ENCODE measurements around the gene CACNA1C.

CACNA1C gene

DNA sequence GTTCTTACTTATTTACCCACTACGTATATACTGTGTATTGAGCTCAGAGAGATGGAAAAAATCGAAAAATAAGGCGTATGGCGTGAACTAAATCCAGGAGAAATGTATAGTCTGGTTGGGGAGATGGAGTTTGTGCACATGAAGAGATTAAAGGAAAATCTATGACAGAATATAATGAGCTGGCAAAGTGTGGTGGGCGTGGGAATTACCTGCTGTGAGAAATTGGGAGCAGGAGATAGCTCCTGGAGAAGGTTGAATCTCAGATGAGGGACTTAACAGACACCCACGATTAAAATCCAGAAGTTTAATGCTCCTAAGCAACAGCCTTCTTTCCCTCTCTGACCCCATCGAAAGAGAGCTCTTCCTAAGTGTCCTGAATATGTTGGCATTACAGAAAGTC is 517.8 kb downstream of the CACNA1C start:
- no peak for TF ChIP-seq CTCF (IDR thresholded peaks at IDR 0.05; ENCODE audit: insufficient read depth, missing control alignments)
- DNase-seq (ENCODE audit: insufficient read length, low spot score), result no peak
- no peak for FAIRE-seq

DNA sequence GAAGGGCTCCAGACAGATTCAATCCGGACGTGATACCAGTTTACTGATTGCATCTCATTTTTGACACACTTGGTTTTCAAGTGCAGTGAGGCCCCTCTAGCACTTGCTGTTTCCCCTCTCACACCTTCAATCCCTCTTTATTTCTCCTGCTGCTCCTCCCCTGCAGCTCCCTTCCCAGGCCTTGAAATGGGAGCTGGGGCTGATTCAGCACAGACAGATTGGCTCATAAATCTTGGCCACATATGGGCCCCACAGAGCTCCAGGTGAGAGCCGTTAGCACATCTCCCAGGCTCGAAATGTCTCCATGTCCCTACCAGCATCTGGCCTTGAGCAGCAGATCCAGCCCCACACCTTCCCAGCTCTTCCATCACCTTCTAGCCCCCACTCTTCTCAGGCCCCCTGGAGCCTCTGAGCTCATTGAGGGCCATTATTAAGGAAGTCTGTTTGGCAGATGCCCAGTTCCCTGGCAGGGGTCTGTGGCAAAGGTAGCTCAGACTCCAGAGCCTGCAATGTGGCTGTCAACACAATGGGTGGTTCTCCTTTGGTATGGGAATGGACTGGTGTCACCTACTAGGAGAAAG is 521.7 kb downstream of the CACNA1C start:
- FAIRE-seq (no peak), DNase-seq (ENCODE audit: insufficient read length, low spot score) (no peak)
- no peak for TF ChIP-seq CTCF (IDR thresholded peaks at IDR 0.05; ENCODE audit: insufficient read depth, missing control alignments)

DNA sequence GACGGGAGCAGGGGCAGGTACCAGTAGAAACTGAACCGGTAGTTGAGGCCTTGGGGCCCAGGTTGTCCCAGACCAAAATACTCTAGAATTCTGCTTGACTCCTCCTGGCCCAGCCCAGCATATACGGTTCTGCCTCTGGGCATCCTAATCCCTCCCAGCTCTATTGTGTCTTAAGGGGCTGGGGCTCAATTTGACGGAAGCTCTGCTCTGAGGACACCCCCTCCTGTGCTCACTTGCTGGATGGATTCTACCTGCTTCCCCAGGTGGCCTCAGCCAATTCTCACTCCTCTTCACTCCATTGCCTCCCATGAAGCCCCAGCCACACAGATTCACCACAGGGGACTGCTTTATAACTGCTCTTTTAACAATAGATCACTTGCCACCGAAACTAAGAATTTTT is 522.5 kb downstream of the CACNA1C start:
- TF ChIP-seq CTCF (IDR thresholded peaks at IDR 0.05; ENCODE audit: insufficient read depth, missing control alignments), result no peak
- FAIRE-seq, result no peak
- no peak for DNase-seq (ENCODE audit: insufficient read length, low spot score)

DNA sequence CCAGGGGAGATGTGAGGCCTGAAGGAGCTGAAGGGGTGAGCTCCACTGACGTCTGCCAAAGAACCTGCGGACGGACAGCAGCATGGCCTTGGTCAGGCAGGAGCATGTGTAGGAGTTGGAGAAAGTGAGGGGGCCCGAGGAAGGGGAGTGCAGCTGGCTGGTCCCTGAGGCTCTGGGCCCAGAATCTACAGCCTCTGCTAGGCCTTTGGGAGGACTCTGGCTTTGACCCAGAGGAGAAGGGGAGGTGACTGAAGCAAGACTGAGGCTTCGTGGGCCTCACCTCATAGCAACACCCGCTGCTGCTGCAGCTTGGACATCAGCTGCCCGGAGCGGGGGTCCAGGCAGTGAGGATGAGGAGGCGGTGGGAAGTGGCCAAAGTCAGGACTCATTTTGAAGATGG is 525.4 kb downstream of the CACNA1C start:
- DNase-seq (ENCODE audit: insufficient read length, low spot score), result no peak

DNA sequence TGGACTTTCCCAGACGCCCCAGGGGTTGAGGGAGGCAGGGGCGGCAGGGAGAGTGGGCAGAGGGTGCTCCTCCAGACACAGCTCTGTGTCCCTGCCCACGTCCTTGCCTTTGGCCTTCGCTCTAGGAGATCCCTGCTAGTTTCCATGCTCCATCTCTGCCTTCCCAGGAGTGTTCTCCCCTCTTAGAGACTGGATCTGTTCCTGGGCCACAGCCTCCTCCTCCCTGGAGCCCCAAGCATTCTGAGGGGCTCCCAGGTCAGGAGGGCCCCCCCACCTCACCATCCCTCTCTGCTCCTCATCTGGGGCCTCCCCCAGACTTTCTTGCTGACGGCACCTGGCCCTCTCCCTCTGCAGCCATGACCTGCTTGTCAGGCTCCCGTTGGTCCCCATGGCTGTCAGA is 526.0 kb downstream of the CACNA1C start:
- FAIRE-seq (no peak), DNase-seq (ENCODE audit: insufficient read length, low spot score) (no peak)
- no peak for TF ChIP-seq CTCF (IDR thresholded peaks at IDR 0.05; ENCODE audit: insufficient read depth, missing control alignments)

More for the DNA sequence above, 525.4 kb downstream of the CACNA1C start:
- TF ChIP-seq CTCF (IDR thresholded peaks at IDR 0.05; ENCODE audit: insufficient read depth, missing control alignments), result no peak
- no peak for FAIRE-seq

DNA sequence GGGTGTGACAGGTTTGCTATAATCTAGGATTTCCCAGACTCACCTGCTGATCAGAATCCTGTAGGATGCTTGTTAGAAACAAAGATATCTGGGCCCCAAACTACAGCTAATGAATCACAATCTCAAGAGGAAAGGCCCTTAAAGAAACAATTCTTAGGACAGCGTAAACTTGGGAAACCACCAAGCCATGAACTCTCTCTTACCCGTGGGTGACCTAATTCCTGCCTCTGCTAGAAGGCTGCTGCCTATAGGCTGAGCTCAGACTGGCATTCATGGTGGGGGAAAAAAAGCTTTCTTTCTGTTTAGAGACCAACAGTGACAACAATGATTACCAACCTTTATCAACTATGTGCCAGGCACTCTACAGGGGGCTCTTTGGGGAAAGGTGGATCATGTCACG is 528.0 kb downstream of the CACNA1C start:
- no peak for FAIRE-seq
- DNase-seq (ENCODE audit: insufficient read length, low spot score), result no peak
- no peak for TF ChIP-seq CTCF (IDR thresholded peaks at IDR 0.05; ENCODE audit: insufficient read depth, missing control alignments)

DNA sequence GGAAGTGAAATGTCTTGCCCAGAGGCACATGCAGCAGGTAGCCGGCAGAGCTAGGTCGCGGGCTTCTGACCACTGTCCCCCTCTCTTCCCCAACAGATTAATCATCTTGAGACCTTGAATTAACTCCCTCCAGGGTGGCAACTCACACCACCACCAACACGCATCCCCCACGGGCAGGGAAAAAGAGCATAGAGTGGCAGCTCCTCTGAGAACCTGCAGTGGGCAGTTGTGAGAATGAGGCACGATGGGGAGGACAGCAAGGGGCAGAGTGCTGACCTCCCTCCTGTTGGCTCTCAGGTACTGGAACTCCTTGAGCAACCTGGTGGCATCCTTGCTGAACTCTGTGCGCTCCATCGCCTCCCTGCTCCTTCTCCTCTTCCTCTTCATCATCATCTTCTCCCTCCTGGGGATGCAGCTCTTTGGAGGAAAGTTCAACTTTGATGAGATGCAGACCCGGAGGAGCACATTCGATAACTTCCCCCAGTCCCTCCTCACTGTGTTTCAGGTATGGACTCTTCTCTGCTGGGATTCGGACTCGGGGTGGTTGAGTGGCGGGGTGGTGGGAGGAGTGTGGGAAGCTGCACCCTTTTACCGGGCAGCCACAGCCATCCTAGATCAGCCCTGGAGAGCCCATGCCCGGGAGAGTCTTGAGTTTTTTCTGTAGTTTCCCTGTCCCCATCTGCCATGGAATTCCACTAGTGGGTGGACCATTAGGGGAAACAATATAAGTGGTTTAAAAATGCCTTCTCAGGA is 528.7 kb downstream of the CACNA1C start:
- DNase-seq (ENCODE audit: insufficient read length, low spot score) (no peak), FAIRE-seq (no peak)
- no peak for TF ChIP-seq CTCF (IDR thresholded peaks at IDR 0.05; ENCODE audit: insufficient read depth, missing control alignments)

All from D721Med (cell line).